Suprapubic skin (tissue), 4 donors: Measurements from ENCODE around the gene NDUFS1.

Experiments
- CTCF ChIP-seq, 2 donors: fragments of 200-600 bp in 1 of 2; fragments of 450-650 bp in 1 of 2; sonication (generic) in 1 of 2; IDR thresholded peaks; one replicate each; pipeline ENCODE4 v1.5.1; 2016 to 2019; ENCODE audit warnings: antibody characterized with exemption in 2 of 2, mild to moderate bottlenecking in 1 of 2, moderate library complexity in 1 of 2
- EP300 ChIP-seq: sonication (generic); formaldehyde crosslinking; IDR thresholded peaks from one replicate; pipeline ENCODE4 v1.6.1; 2017; ENCODE audit warnings: antibody characterized with exemption
- POLR2A ChIP-seq, 2 donors: fragments of 450-650 bp; IDR thresholded peaks; one replicate each; pipeline ENCODE4 v1.6.1; 2017; ENCODE audit warnings: antibody characterized with exemption in 2 of 2, mild to moderate bottlenecking in 2 of 2, moderate library complexity in 2 of 2
- POLR2AphosphoS5 ChIP-seq, 3 donors: sonication (generic); formaldehyde crosslinking; IDR thresholded peaks; one replicate each; pipeline ENCODE4 v1.6.1; 2017; ENCODE audit warnings: antibody characterized with exemption in 3 of 3

- TF ChIP-seq POLR2AphosphoS5 (IDR thresholded peaks at IDR 0.05), result no peak
- TF ChIP-seq POLR2A (IDR thresholded peaks at IDR 0.05), result no peak
- TF ChIP-seq CTCF (IDR thresholded peaks at IDR 0.05), result no peak
- TF ChIP-seq EP300, result no peak
These were observed 45.5 kb upstream of the NDUFS1 start for GRCh38 chr2:206204710-206205109.
